GM18505 (cell line): ENCODE data around the gene PLAC8L1.

Experiments used
- ATAC-seq: cut with Tn5 transposase; IDR thresholded peaks from one replicate; pipeline ENCODE4 v1.9.1; 2021; ENCODE audit not compliant: unreplicated experiment
- POLR2A ChIP-seq: IDR thresholded peaks from 4 replicates; pipeline ENCODE4 v1.6.1; 2011; ENCODE audit warnings: borderline replicate concordance; ENCODE audit not compliant: insufficient read depth, insufficient read length; ENCODE audit errors: extremely low read depth

The PLAC8L1 gene

DNA sequence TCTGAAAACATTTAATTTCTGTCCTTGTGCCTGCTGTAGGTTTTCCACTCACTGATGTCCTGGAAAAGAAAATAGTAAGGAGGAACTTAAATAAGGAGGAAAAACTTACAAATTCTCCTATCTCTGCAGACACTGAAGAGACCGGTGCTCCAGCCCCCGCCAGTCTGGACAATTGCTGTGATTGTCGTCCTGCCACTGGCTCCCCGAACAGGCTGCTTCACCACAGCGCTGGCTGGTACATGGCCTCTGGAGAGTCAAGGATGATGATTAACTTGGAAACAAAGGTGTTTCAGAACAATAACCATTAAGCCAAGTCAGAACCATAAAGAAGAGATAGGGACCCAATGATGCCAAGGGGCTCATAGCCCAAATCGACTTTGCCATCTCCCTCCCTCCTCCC is 7.3 kb downstream of the PLAC8L1 start:
- ATAC-seq: no peak
- TF ChIP-seq POLR2A: no peak

DNA sequence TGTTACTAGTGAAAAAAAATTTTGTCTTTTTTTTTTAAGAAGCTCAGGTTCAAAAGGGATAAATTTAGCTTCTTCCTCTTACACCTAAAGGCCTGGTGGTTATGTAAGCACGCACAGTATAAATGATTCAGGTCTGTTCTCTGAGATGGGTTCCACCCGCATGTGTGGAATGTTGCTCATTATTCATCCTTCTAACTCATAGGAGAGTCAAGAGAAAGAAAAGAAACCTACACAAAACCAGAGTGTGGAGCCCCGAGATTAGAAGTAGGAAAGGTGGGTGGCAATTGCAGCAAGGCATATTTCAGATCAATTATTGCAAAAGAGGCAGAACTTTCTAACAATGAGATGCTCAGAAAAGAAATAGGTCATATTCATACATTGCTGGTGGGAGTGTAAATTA is 13.5 kb downstream of the PLAC8L1 start:
- no peak for TF ChIP-seq POLR2A
- ATAC-seq: no peak

DNA sequence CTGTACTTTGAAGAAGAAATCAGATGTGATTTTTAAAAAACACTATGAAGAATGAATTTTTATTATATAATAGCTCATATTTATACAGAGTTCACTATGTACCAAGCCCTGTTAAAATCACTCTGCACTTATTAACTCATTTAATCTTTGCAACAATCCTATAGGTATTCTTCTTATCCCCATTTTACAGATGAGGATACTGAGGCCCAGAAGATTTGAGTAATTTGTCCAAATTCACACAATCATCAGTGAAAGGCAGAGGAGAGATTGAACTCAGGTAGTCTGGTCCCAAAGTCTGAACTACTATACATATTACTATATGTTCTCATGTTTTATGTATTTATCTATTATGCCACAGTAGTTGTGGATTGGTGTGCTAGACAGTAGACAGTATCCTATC is 16.1 kb downstream of the PLAC8L1 start:
- no peak for ATAC-seq

DNA sequence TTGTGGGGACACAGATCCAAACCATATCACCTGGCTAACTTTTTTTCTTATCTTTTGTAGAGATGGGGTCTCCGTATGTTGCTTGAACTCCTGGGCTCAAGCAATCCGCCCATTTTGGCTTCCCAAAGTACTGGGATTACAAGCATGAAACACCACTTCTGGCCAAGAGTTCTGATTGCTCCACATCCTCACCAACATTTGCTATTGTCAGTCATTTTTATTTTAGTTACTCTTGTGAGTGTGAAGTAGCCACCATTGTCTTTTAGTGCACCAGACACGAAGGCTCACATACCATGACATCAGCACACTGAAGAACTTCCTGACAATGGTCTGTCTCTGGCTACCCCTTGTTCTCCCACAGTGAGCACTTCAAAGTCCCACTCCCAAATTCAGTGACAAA is 17.3 kb downstream of the PLAC8L1 start:
- no peak for TF ChIP-seq POLR2A
- ATAC-seq: no peak

More for the DNA sequence above, 16.1 kb downstream of the PLAC8L1 start:
- no peak for TF ChIP-seq POLR2A

DNA sequence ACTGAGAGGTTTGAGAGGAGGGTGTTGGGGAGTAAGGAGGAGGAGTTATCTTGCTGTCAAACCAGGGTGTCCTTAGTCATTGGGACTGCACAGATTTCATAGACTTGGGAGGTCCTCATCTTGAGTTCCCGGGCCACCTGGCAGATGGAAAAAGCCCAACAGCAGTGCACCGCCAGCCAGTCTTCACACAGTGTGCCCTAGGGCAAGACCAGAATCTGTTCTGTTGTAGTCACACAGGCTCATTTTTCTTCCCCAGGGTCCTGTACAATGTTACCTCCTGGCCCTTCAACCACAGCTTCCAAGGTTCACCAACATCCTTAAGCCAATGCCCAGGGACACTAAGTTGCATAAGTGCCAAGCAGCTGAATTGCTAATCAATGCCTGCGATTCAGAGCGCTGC is 21.0 kb downstream of the PLAC8L1 start:
- no peak for ATAC-seq
- TF ChIP-seq POLR2A: no peak

DNA sequence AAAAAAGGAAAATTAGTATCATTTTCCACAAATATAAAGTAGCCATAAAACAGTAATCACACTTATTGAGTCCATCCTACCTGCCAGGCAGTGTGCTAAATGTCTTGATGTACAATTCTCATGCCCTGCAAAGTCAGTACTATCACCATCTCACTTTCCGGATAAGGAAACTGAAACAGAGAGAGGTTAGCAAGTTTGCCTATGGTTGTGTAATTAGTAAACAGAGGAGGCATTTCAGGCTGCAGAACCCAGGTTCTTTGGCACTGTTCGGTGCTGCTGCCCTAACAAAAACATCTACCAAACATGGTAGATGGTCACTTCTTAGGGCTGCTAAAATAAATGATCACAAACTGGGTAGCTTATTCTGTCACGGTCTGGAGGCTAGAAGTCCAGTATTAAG is 22.6 kb downstream of the PLAC8L1 start:
- ATAC-seq: peak; percentile 85
- TF ChIP-seq POLR2A: no peak

DNA sequence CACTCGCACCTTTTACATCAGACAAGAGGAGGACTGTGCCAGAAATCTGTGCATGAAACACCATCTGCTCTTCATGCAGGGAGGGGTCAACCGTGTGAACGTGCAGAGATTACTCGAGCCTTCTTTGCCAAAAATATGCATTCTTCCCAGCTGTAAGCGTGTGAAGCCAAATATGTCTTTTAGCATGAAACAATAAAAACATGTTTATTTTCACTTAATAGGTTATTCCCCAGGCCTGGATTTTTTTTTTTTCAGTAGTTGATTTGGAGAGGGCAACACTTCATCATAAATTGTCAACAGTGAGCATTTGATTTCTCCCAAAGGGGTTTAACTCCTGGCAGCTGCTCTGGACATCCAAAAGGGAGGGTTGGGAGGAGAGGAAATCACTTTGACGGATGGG is 23.8 kb downstream of the PLAC8L1 start:
- ATAC-seq: no peak
- no peak for TF ChIP-seq POLR2A

DNA sequence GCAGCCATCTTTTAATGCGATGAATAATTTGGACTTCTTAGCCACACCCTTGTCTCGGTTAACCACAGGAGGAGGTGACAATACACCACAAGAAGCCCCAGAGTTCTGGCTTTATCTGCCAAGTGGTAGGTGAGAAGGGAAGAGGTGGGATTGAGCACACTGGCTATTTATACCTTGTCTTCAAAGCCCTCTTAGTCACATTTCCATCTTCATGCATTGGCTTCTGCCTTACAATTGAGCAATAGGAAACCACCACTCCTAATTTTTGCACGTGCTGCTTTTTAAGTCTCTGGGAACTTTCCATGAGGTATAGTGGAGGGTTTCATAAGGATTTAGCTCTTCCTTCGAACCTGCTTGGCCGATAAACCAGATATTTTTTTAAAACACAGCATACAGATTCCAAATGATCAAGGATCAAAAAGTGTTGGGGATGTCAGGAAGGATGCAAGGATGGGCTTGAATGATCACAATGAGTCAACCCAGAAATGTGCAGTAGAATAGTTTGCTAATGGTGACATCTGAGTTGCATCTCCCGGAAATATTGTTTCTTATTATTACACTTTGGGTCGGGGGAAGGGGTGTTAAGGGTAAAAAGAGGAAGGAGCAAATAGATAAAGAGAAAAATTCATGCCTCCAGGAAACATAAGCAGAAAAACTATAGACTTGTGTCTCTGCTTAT is 25.5 kb downstream of the PLAC8L1 start:
- peak; percentile 38 for ATAC-seq
- no peak for TF ChIP-seq POLR2A

DNA sequence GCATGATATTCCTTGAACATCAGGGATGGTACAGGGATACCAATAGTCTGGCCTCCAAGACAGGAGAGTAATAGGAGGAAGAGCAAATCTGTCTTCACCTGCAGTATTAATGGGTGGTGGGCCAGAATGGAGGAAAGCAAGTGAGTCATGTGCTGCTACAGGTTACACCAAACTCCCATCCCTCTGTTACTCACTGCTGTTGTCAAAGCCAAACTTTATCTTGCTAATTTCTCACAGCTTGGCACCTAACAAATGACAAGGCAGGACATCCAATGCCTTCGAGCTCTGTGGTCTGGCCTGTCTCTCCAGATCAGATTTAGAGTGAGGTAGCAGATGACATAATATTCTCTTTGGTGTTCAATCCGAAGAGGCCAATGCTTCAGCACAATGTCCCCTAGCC is 26.8 kb downstream of the PLAC8L1 start:
- no peak for ATAC-seq
- no peak for TF ChIP-seq POLR2A

DNA sequence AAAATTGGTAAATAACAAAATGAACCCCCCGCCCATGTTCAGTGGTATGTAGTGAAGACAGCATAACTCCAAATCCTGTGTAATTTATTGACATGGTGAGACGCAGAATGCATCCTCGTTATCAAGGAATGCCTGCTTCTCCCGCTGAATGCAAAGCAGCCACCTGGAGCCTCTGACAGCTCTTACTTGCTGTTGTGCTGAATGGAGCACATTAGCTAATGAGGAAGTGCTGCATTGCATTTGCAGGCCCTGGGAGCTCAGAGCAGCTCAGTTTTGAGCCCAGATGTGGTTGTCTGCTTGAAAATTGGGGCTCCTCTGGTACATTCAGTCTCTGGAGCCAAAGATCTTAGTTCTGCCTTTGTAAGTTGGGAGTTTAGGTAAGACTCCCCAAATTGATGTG is 28.9 kb downstream of the PLAC8L1 start:
- TF ChIP-seq POLR2A: no peak
- no peak for ATAC-seq

DNA sequence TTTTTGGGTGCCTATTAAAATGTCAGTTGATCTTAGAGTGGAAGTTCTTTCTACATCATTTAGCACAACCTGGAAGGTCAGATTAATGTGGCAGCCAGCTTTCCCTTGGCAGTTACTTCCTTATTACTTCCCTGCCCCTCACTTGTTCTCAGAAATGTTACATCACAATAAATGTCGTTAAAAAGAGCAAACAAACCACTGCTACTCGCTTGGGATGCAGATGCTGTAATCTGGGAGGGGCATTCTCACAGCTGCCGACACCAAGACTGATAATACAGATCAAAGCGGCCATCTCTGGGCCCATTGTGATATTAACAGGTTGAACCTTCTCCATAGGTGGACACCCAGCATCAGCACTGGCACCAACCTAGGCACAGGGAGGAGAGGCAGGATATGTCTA is 29.3 kb downstream of the PLAC8L1 start:
- TF ChIP-seq POLR2A: no peak
- no peak for ATAC-seq

DNA sequence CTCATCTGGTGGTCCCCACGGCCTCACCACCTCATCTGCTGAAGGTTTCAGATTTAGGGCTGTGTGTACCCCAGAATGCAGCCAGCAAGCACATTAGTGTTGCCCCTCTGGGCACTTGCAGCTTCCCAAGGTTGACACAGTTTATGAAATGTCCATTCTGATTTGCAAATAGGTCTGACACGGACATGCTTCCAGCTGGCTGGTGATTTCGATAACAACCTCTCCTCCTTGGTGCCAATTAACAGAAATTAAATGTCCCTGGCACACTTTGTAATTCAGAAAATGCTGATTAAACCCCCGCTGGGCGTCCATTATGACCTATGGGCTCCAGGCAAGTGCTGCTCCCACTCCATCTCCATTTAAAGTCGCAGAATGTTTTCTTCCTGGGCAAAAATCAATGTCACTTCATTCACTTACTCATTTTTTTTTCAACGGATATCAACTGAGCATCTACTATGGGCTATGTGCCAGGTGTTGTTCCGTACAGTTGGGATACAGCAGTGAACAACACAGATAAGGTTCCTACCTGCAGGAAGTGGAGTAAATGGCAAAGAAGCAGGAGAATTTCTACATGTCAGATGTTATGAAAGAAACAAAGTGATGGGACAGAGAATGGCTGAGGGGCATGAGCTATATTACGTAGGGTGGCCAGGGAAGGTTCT is 32.0 kb downstream of the PLAC8L1 start:
- no peak for ATAC-seq
- TF ChIP-seq POLR2A: no peak

DNA sequence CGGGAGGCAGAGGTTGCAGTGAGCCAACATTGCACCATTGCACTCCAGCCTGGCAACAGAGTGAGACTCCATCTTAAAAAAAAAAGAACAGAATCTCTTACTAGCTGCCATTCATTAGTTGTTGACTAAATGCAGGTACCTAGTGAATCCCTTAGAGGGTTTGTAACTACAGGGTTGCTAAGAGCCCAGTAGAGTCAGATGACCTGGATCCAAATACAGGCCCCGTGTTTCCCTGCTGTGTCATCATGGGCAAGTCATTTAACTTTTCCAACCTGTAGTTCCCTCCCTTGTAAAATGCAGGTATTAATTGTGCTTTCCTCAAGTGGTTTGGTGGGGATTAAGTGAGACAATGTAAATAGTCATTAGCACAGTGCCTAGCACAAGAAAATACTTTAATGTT is 32.8 kb downstream of the PLAC8L1 start:
- TF ChIP-seq POLR2A: no peak
- ATAC-seq: no peak

DNA sequence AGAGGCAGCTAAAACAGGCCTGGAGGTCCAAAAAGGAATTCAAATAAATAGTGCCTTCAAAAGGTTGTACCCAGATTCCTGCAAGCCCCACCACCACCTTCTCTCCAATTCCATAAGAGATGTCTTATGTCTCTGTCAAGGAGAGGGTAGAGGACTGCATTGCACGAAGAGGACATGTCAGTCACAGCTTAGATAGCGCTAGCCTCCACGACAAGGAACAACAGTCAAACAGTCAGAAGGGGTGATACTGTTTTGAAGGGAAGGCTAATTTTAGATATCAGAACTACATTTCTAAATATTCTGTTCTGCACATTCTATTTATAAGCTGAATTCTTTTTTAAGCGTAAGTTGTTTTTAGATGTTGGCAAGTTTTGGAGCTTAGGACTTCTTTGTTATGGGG is 34.2 kb downstream of the PLAC8L1 start:
- TF ChIP-seq POLR2A: no peak
- no peak for ATAC-seq
